HG03432 (cell line): ENCODE data around the gene DPEP1.
"Not testable (repeated sequence)": the region's sequence is repeated elsewhere in the genome, so short reads cannot be mapped to it uniquely, and the experiment has no call there.

Experiments
- ATAC-seq: cut with Tn5 transposase; IDR thresholded peaks from one replicate; pipeline ENCODE4 v1.9.1; 2021; ENCODE audit warnings: mild to moderate bottlenecking, moderate library complexity; ENCODE audit not compliant: unreplicated experiment

The DPEP1 gene

DNA sequence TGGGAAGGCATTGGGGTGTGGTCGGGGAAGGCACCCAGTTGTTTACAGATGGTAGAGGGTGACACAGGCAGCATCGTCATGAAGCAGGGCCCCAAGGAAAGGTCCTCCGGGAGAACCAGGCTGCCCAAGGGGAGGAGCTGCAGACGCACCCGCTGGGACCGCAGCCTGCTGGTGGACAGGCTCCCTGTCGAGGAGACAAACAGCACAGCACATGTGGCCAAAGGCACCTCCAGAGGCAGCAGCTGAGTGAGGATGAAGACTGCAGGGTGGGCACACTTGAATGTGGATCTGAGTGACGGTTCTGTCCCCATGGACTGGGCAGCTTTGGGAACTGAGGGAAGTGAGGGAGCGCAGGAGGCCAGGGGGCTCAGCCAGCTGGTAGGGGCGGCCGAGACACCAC is 31.7 kb downstream of the DPEP1 start:
- no peak for ATAC-seq

DNA sequence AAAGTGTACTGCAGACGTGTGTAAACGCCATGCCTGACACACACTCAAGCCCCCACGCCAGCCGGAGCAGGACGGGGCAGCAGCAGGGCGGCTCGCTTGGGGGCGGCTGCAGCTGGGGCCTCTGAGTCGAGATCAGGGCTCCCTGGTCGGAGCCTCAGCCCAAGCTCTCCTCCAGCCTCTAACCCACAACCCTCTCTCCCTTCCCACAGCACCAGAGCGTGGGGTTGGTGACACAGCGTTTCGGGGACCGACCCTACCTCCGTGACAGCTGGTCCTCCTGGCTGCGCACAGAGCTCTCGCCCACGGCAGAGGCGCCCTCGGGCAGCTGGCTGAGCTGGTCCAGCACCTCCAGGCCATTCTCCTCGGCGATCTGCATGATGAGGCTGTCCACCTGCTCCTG is 32.8 kb downstream of the DPEP1 start:
- no peak for ATAC-seq

DNA sequence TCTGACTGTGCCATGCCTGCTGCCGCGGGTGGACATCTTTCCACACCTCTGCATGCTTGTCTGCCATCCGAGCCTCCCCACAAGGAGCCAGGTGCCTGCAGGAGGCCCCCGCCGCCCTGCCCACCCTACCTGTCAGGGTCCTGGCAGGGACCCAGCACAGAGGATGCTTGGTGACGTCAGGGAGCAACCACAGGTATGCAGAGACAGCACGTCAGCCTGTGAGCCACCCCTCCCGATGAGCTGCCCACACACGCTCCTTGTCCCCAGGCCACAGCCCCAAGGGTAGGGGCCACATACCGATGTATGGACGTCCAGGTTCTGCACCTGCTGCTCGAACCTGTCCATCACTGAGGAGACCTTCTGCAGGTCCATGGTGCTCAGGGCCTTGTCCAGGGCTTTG is 33.5 kb downstream of the DPEP1 start:
- ATAC-seq, result no peak

DNA sequence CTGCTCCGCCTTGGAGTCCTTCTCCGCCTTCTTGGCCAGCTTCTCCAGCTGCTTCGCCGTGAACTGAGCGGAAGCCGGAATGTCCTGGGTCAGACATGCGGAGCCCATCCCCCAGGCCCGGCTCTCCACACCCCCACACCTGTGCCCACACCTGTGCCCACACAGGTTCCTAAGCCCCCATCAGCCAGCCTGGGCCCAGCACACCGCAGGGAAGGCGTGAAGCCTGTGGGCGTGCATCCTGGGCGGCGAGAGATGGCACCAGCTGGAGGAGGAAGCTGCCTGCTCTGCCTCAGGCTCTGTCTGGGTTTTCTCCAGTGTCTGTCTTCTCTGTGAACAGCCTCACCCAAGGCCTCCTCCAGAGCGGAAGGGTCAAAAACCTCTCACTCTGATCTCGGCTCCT is 38.1 kb downstream of the DPEP1 start:
- ATAC-seq, result no peak

DNA sequence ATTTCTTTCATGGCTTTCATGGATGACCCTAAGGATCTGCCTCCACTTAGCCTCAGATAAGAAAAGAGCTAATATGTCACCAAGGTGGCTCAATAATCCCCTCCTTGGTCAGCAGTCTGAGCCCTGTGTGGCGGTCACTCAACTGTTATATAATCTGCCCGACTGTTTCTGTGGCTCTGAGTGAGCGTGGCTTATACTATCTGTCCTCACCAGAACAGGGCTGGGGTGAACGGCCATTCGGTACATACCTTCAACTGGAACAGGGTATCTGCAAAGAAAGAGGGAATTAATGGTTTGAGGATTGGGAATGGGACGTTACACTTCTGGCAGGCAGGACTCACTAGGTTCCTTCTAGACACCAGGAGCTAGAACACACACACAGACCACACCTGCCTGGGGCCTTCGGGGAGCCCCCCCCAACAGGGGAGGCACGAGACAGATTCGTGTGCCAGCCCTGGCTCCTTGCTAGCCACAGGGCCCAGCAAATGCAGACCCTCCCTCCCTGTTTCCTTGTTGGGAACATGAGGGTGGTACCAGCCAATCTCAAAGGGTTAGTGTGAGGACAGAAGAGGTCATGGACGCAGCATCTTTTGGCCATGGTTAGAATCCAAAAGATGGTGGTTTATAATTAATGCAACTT is 40.3 kb downstream of the DPEP1 start:
- no peak for ATAC-seq

DNA sequence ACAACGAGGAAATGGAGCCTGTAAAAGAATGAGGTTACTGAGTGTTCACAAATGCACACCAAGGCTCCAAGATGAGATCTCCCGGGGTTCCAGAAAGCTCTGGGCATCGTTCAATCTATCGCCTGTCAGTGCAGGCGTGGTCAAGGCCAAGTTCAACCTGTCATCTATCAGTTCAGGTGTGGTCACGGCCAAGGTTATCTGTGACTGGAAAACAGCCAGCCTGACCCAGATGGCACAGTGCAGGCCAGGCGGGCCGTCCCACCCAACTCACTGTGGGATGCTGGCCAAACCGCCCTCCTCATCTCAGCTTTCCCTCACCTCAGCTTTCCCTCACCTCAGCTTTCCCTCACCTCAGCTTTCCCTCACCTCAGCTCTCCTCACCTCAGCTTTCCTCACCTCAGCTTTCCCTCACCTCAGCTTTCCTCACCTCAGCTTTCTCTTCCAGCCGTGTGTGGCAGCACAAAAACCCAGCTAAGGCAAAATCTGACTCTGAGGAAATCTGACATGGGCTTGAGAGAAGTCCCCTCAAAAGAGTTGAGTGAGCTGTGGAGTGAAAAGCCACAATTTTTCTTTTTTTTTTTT is 41.7 kb downstream of the DPEP1 start:
- ATAC-seq, result no peak

DNA sequence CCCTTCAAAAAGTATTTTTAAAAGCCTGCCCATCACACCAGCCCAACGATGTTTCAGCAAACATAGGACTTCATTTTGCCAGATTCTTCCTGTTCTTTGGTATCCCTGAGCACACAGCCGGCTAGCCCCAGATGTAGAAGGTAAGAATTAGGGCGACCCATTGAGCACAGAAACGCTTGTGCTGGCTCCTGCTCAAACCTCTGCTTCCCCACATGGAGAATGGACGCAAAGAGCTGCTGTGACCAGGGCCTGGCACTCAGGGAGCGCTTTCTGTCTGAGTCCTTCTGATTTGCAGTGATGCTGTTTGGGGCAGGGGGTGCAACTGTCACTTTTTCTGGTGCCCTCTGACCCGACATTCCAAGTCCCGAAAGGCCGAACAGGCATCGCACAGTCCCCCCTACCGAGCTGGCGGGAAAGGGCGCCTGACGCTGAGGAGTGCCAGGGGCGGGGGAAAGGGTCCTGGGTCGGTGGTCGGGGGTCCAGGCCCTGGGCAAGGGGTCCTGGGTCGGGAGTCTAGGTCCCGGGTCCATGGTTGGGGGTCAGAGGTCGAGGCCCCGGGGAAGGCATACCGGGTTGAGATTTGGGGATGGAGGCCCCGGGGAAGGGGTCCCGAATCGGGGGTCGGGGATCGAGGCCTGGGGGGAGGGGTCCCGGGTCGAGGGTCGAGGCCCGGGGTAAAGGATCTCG is 43.1 kb downstream of the DPEP1 start:
- ATAC-seq, result no peak

DNA sequence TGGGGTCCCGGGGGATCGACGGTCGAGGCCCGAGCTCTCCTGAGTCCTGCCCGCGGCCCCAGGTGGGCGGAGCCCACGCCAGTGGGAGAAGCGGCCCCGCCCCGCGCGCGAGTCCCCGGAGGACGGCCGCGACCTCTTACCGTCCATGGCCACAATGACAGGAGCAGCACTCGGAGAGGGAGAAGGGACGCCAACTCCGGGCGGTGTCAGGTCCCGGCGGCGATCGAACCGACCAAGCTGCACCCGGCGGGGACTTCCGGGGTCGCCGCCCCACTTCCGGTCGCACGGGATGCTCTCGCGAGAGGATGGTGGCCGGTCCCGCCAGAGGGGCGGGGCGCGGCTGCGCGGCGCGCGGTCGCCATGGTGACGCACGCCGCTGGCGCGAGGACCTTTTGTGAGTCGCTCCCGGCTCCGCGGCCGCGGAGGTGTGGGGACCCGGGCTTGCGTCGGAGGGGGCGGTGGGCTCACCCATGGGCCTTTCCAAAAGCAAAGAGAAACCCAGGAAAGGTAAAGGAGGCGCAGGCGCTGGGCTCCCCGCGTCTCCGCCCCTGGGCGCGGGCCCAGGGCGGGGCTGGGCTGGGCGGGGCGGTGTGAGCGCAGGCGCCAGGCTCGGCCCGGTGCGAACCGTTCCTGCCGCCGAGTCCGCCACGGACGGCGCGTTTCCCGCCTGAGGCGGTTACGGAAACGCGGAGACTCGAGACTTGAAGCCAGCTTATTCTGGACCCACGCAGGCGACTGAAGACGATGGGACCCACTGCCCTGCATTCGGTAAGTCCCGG is 44.2 kb downstream of the DPEP1 start, which contains the start of the genes CHMP1A and SPATA33:
Gene CHMP1A (minus strand): TSS at position 267 of the 779 bp plus-strand sequence. CDS start 120 bp downstream, at position 147.
Gene SPATA33 (plus strand): TSS at position 395 of the 779 bp plus-strand sequence. CDS start 76 bp downstream, at position 471.
- ATAC-seq, result peak; percentile 90

DNA sequence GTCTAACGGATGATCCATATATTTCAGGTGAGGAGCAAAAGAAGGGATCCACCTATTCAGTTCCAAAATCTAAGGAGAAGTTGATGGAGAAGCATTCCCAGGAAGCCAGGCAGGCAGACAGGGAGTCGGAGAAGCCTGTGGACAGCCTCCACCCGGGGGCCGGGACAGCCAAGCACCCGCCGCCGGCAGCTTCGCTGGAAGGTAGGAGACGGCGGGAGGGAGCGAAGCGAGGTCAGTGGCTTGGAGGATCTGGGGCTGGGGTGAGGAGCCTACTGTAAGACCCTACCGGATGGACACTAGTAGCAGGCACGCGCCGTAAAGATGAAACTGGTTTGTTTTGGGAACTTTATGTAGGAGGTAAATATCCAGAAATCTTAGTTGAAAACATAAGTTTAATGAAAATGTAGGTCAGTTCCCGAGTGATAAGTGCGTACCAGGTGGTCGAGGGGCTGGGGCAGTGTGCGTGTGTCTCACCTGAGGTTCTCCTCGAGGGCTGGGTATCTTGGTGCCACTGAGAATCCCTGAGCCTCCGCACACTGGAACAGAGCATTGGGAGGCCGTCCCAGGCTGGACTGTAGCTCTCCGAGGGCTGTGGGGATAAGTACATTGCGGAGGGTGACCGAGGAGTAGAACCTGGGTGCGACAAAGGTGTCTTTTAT is 44.9 kb downstream of the DPEP1 start:
- no peak for ATAC-seq

DNA sequence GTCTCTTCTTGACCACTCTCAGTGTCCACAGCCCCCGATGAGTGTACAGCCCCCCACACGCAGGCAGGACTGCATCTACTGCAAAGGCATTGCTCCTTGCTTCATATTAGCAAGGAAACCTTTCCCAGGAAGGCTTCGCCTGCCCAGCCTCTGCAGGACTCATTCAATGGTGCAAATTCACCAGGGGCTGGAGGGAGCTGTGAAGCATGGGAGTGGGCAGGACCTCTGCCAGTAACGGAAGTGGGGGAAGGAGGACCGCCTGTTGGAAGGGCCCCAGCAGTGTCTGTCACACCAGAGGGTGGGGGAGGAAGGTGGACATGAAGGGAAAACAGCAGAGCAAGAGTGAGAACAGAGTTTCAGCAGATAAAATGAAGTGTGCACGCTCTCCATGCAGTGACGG is 46.7 kb downstream of the DPEP1 start:
- no peak for ATAC-seq

DNA sequence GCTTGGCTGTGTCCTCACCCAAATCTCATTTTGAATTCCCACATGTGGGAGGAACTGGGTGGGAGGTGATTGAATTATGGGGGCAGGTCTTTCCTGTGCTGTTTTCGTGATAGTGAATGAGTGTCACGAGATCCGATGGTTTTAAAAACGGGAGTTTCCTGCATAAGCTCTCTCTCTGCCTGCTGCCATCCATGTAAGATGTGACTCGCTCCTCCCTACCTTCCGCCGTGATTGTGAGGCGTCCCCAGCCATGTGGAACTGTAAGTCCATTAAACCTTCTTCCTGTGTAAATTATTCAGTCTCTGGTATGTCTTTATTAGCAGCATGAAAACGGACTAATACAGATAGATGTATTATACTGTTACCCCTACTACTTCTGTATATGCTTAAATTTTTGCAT is 47.8 kb downstream of the DPEP1 start:
- ATAC-seq, result no peak

DNA sequence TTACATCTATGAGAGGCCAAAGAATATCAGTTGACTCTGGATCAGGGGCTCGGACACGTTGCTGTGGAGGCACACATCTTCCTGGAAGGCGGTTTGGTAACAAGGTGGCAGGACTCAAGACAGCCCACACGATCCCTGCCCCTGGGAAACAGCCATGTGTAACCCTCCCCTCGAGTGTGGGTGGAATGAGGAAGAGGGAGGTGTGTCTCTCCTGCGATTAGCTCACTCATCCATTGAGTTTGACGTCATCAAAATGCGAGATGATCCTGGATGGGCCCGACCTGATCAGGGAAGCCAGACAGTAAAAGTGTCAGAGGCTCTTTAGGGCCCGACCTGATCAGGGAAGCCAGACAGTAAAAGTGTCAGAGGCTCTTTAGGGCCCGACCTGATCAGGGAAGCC is 50.8 kb downstream of the DPEP1 start:
- ATAC-seq, result not testable (repeated sequence)

DNA sequence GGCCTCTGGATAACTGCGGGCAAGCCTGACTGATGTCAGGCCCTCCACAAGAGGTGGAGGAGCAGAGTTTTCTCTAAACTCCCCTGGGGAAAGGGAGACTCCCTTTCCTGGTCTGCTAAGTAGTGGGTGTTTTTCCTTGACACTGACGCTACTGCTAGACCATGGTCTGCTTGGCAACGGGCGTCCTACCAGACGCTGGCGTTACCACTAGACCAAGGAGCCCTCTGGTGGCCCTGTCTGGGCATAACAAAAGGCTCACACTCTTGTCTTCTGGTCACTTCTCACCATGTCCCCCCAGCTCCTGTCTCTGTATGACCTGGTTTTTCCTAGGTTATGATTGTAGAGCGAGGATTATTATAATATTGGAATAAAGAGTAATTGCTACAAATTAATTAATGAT is 53.6 kb downstream of the DPEP1 start:
- not testable (repeated sequence) for ATAC-seq

DNA sequence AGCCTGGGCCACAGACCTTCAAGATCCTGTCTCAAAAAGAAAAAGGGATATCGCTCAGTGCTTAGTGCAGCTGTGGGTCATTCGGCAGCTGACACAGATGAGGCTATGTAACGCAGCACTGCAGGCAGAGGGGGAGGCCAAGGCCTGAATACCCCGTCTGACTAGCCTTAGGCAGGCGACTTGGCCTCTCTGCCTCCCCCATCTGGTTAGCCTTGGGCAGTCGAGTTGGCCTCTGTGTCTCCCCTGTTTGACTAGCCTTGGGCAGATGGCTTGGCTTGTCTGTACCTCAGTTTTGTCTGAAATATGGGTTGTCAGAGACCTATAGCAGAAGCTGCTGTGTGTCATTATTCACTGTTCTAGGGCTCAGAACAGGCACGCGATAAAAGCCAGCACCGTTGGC is 54.2 kb downstream of the DPEP1 start:
- ATAC-seq, result no peak

DNA sequence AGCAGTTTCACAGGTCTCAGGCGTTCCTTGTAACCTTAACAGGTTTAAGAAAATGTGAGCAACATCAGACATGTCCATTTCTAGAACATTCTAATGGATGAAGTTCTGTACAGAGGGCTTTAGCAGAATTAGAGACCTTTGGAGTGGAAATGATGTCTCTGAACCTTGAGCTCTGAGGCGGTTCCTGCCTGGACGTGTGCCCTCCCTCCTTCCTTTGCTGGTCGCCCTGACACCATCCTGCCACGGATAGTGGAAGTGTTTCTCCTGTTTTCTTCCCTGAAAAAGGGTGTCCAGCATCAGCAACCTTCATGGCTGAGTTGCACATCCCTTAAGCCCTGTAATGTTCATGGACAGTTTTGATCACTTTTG is 55.3 kb downstream of the DPEP1 start:
- ATAC-seq, result no peak

DNA sequence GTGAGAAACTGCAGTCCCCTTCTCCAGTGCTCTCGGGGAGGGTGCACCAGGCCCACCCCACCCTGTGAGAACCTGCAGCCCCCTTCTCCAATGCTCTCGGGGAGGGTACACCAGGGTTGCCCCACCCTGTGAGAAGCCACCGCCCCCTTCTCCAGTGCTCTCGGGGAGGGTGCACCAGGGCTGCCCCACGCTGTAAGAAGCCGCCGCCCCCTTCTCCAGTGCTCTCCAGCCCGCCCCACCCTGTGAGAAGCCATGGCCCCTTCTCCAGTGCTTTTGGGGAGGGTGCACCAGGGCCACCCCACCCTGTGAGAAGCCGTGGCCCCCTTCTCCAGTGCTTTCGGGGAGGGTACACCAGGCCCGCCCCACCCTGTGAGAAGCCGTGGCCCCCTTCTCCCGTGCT is 56.3 kb downstream of the DPEP1 start:
- ATAC-seq, result no peak

DNA sequence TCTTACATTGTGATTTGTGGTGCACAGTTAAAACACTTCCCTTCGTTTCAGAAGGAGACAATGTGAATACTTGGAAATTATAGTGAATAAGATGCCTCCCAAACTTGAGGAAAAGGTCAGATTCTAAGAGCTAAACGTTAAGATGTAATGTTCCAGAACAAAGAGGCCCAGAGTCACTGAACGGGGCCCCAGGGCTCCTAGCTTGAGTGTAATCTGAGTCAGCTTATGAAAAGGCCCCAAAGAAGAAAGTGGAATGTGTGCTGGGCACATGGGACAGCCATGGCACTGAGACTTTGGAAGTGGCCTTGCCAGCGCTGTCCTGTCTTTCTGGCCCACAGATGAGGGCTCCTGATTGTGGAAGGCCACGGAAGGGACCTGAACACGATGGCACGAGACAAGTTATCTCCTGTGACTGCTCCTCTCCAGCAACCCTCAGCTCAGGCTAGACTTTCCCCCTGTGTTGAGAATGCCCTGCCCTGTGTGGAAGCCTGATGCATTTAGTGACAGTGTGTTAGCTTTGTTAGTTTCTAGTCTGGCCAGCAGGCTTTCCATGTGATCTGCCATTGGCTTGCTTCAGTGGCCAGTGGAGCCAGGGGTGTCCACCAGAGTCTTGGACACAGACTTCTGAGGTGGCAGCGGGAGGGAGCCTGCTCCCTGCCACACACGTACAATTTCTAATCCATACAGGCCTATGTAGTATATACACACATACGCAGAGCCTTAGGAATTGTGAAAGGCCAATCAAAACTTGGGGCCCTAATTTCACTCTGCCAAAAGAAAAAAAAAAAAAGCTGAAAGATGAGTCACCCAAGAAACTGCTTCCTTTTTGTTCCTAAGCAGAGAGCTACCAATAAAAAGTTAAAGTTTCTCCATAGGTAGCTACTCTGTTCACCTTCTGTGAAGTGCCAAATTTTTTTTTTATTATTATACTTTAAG is 57.3 kb downstream of the DPEP1 start:
- ATAC-seq, result no peak

DNA sequence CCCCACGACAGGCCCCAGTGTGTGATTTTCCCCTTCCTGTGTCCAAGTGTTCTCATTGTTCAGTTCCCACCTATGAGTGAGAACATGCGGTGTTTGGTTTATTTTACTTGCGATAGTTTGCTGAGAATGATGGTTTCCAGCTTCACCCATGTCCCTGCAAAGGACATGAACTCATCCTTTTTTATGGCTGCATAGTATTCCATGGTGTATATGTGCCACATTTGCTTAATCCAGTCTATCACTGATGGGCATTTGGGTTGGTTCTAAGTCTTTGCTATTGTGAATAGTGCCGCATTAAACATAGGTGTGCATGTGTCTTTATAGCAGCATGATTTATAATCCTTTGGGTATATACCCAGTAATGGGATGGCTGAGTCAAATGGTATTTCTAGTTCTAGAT is 58.1 kb downstream of the DPEP1 start:
- not testable (repeated sequence) for ATAC-seq

DNA sequence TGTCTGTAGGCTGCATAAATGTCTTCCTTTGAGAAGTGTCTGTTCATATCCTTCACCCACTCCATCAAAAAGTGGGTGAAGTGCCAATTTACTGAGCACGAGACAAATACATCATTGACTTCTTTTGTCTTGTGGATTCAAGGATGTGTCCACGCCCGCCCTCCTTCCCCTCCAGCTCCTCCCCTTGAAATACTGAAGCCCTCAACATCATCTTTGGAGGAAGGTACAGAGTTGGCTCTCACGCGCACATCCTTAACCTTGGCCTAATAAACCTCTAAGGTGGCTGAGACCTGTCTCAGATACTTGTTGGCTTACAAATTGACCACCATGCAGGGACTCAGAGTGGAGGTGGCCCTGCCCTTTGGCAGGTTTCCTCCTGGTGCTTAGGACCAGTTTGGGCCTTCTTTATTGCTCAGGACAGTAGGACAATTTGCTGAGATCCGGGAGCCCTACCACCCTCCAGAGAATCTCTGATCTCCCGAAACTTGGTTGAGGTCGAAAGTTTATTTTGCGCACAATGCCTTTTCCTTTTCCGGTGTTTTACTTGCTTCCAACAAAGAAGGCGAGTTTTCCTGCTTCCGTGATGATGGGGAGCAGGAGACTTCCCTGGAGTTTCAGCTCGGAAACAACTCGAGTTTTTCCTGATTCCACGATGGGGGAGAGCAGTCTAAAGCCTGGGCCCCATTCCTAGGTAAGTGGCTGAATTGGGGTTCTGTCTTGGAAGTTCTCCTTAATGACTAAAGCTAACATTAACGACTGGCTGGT is 58.9 kb downstream of the DPEP1 start:
- ATAC-seq, result no peak
